ENCODE results near the gene ZFP82. TPM values are rescaled to one million over a fixed set of nuclear protein-coding genes. Genes with fewer than 3 reads are reported as not detected.

ZFP82 gene
- total and polyA plus RNA-seq, 10 donors = 3.2 to 12.7 (median 7.0) TPM

DNA sequence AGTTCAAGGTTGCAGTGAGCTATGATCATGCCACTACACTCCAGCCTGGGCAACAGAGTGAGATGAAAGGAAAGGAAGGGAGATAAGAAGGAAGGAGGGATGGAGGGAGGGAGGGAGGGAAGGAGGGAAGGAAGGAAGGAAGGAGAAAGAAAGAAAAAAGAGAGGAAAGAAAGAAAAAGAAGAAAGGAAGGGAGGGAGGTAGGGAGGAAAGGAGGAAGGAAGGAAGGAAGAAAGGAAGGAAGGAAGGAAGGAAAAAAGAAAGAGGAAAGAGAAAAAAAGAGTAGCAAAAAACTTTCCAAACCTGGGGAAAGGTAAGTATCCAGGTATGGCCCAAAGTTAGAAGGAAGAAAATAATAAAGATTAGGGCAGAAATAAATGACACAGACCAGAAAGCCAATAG lies 46.6 kb downstream of the ZFP82 start:
- no peaks in the 10 kb centered on the region for H3K27me3 ChIP-seq (replicated peaks in 1 of 7)
- intact Hi-C loops (cut with DNase I; ENCODE audit: low total_unique reads) = no loop called here
- H3K27ac ChIP-seq = no peak overlapping the region
- no peak overlapping the region for H3K4me3 ChIP-seq
- no peak for DNase-seq
- H3K4me1 ChIP-seq = peaks cover 0 to 7% (median under 1%) of the 10 kb centered on the region in 6 donors
- H3K9me3 ChIP-seq = peaks cover 0 to 82% (median 57%) of the 10 kb centered on the region in 8 donors
- H3K36me3 ChIP-seq = peaks cover 4 to 56% (median 15%) of the 10 kb centered on the region in 6 donors
- TF ChIP-seq POLR2A (IDR thresholded peaks at IDR 0.05) (no peak), POLR2AphosphoS5 (IDR thresholded peaks at IDR 0.05) (no peak)
- TF ChIP-seq, protein P1, sequence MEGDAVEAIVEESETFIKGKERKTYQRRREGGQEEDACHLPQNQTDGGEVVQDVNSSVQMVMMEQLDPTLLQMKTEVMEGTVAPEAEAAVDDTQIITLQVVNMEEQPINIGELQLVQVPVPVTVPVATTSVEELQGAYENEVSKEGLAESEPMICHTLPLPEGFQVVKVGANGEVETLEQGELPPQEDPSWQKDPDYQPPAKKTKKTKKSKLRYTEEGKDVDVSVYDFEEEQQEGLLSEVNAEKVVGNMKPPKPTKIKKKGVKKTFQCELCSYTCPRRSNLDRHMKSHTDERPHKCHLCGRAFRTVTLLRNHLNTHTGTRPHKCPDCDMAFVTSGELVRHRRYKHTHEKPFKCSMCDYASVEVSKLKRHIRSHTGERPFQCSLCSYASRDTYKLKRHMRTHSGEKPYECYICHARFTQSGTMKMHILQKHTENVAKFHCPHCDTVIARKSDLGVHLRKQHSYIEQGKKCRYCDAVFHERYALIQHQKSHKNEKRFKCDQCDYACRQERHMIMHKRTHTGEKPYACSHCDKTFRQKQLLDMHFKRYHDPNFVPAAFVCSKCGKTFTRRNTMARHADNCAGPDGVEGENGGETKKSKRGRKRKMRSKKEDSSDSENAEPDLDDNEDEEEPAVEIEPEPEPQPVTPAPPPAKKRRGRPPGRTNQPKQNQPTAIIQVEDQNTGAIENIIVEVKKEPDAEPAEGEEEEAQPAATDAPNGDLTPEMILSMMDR (IDR thresholded peaks at IDR 0.05 in 8 of 11, conservative IDR thresholded peaks at IDR 0.05 in 3 of 11) = no peak

DNA sequence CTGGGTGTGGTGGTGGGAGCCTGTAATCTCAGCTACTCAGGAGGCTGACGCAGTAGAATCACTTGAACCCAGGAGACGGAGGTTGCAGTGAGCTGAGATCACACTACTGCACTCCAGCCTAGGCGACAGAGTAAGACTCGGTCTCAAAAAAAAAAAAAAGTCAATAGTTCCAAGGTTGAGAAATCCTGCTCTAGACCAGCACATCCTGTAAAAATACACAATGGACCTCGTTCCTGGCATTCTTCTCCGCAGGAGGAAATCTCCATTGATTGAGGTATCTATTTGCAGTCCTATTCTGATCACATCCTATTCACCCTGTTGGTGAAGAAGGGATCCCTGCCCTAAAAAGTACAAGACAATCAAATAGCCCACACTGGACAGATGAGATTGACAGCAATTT lies 54.6 kb downstream of the ZFP82 start:
- H3K9me3 ChIP-seq = peaks cover 0 to 97% (median 43%) of the 10 kb centered on the region in 8 donors
- intact Hi-C loops (cut with DNase I; ENCODE audit: low total_unique reads) = no loop called here
- H3K36me3 ChIP-seq = peaks cover 30 to 95% (median 79%) of the 10 kb centered on the region in 6 donors
- H3K4me3 ChIP-seq = no peak overlapping the region
- no peak overlapping the region for H3K27ac ChIP-seq
- no peaks in the 10 kb centered on the region for H3K4me1 ChIP-seq
- TF ChIP-seq, protein P1 (IDR thresholded peaks at IDR 0.05 in 8 of 11, conservative IDR thresholded peaks at IDR 0.05 in 3 of 11) = no peak
- no peak for TF ChIP-seq POLR2AphosphoS5 (IDR thresholded peaks at IDR 0.05)
- H3K27me3 ChIP-seq (replicated peaks in 1 of 7) = no peaks in the 10 kb centered on the region
- no peak for DNase-seq
- WGBS, 5 donors = 72 to 85% (median 81%) methylated on average over 6 of the region's 6 CpGs

Other genes with a start within 250 kb of the ZFP82 start
- gene ZNF565, start 204.0 kb downstream of the ZFP82 start, total RNA-seq = 1 to 10 TPM; 3.1 to 7.1 (median 4.4) TPM
- gene ZNF565, start 204.0 kb downstream of the ZFP82 start, polyA plus RNA-seq = 1 to 10 TPM; 1.2 to 1.7 (median 1.6) TPM
- 10 to 100 TPM; 43.6 to 66.3 (median 54.4) TPM for gene ZNF146, start 203.5 kb downstream of the ZFP82 start, total RNA-seq
- 10 to 100 TPM; 19.1 to 27.0 (median 21.3) TPM for gene ZNF146, start 203.5 kb downstream of the ZFP82 start, polyA plus RNA-seq
- 10 to 100 TPM in 5 of 7 donors, 1 to 10 TPM in 2; 5.7 to 14.5 (median 11.3) TPM for gene ZFP14, start 39.4 kb downstream of the ZFP82 start, total RNA-seq
- gene ZFP14, start 39.4 kb downstream of the ZFP82 start, polyA plus RNA-seq = 1 to 10 TPM; 2.0 to 3.3 (median 2.0) TPM
- gene ZNF566, start 70.9 kb upstream of the ZFP82 start, total RNA-seq = 10 to 100 TPM; 14.6 to 24.8 (median 17.5) TPM
- 1 to 10 TPM; 6.6 to 7.6 (median 7.4) TPM for gene ZNF566, start 70.9 kb upstream of the ZFP82 start, polyA plus RNA-seq
- 10 to 100 TPM in 5 of 7 donors, 1 to 10 TPM in 2; 8.7 to 14.8 (median 12.4) TPM for gene ZNF260, start 109.6 kb upstream of the ZFP82 start, total RNA-seq
- 1 to 10 TPM; 2.9 to 5.4 (median 3.7) TPM for gene ZNF260, start 109.6 kb upstream of the ZFP82 start, polyA plus RNA-seq
- gene ZNF529, start 154.6 kb upstream of the ZFP82 start, total RNA-seq = 10 to 100 TPM; 10.1 to 19.4 (median 14.2) TPM
- gene ZNF529, start 154.6 kb upstream of the ZFP82 start, polyA plus RNA-seq = 1 to 10 TPM; 7.7 to 9.9 (median 8.0) TPM
- 10 to 100 TPM in 1 of 7 donors, 1 to 10 TPM in 6; 7.2 to 13.3 (median 8.8) TPM for gene ZNF382, start 186.7 kb upstream of the ZFP82 start, total RNA-seq
- 1 to 10 TPM; 2.1 to 2.6 (median 2.6) TPM for gene ZNF382, start 186.7 kb upstream of the ZFP82 start, polyA plus RNA-seq
- gene ZNF461, start 248.2 kb upstream of the ZFP82 start, total RNA-seq = 10 to 100 TPM in 4 of 7 donors, 1 to 10 TPM in 3; 8.0 to 11.8 (median 10.1) TPM
- gene ZNF461, start 248.2 kb upstream of the ZFP82 start, polyA plus RNA-seq = 1 to 10 TPM; 3.4 to 6.1 (median 4.4) TPM

All from spleen (tissue), 11 donors.